Stimulated activated CD4-positive, alpha-beta T cell treated with anti-CD3 and anti-CD28 coated beads, Interleukin-12 subunit alpha, Interleukin-12 subunit beta, amount 100 ng/mL, for 4 hours (primary cell): ENCODE results near the gene ADGRG1.
"Not testable (repeated sequence)": the region's sequence is repeated elsewhere in the genome, so short reads cannot be mapped to it uniquely, and the experiment has no call there.

ENCODE experiments used
- DNase-seq: peaks from one replicate; pipeline ENCODE4 v3.0.0-alpha.2; 2020

ADGRG1 gene

DNA sequence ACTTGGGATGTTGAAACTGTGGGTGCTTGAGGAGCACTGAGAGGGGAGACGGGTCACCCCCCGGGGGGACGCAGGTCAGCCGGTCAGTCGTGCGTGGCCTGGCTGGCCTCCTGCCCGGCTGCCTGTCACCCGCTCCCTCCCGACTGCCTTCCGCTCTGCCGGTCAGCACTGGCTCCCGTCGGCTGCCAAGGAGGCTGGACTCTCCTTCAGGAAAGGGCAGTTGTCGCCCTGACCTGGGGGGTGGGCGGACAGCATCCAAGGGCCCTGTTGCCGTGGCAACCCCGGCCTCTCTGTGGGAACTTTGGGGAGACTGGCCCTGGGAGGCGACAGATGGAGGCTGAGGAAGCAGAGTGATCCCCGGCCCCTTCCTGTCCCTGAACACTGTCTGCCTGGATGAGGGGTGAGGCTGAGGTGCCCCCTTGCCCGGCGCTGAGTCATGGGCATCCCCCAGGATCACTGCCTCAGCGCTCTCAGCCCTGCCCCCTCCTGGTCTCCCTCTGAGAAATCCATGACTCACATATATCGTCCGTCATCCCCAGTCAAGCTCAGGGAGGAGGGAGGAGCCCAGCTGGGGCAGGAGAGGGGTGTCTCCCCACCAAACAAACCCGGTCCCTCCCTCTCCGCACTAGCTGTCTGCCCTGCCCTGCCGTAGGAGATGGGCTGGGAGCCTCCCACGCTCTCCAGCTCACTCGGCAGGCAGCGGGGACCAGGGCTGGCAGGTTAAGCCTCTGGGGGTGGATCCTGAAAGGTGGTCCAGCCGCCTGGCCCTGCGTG, at the start of gene ADGRG1:
TSS of gene ADGRG1 (plus strand) at position 623 of the 774 bp plus-strand sequence. CDS start 21,658 bp downstream, outside the sequence.
- peak; percentile 32 for DNase-seq

DNA sequence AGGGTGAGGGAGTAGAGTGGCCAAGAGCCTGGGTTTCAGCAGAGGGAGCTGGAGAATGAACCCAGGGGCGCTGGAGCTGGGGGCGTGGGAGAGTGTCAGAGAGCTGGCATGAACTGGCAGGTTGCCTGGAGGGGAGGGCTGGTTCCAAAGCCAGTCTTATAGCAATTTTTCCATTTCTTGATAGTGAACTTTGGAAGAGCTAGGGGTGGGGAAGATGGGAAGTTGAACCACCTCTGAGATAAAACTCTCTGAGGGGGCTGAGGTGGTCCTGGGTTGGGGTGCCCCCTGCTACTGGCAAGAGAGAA, 49.1 kb upstream of the ADGRG1 start:
- DNase-seq, result no peak

- no peak for DNase-seq
These were observed 43.3 kb upstream of the ADGRG1 start for GRCh38 chr16:57585051-57585687.

DNA sequence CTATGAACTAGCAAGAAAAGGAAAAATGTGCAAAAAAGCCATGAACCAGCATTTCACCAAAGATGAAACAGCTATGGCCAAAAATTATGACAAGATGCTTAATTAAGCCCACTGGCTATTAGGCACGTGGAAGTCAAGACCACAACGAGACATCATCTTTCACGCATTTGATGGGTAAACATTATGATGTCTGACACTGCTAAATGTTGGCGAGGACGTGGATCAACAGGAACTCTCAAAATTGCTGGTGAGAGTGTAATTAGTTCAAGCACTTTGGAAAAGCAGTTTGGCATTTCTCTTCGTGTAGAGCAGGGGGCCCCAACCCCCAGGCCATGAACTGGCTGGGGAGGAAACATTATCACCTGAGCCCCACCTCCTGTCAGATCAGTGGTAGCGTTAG, 39.6 kb upstream of the ADGRG1 start:
- no peak for DNase-seq

- DNase-seq, result no peak
These were observed 39.1 kb upstream of the ADGRG1 start for GRCh38 chr16:57589374-57589773.

DNA sequence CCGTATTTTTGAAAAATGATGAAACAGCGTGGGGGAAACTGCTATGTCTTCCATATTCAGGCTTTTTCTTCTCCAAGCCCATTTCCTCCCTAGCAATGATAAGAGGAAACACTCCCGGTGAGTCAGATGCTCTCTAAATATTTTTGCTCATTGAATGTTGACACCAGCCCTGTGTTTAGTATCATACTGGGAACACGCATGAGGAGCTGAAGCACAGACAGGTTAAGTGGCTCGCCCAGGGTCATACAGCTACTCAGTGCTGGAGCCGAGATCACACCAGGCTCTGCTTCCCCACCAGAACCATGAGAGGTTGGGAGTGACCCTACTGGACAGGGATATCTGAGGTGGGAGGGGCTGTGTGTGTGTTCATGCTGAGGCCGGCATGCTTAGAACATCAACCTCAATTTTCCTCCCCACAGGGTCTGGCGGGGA, 37.8 kb upstream of the ADGRG1 start:
- DNase-seq, result no peak

GRCh38 chr16:57591086-57591869, 37.2 kb upstream of the ADGRG1 start:
- peak; percentile 52 for DNase-seq

DNA sequence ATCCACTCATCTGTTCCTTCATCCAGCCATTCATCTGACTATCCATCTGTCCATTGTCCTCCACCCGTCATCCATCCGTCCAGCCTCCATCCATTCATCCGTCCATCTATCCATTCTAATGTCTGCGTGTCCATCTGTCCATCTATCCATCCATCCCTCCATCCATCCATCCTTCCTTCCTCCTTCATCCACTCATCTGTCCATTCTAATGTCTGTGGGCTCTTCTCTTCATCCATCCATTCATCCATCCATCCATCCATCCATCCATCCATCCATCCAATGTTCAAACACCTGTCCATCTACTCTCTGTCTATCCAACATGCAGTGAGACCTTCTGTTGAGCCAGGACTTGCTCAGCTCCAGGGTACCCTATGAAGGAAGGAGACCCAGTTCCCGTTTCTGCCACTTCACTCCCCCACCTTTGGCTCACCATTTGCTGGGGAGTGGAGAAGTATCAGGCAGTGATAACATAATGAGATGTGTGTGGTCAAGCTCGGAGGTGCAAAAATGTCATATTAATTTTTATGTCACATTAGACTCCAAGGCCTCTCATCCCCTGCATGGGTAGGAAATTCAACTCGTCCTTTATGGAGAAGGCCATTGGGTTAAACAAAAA, 36.5 kb upstream of the ADGRG1 start:
- no peak for DNase-seq

DNA sequence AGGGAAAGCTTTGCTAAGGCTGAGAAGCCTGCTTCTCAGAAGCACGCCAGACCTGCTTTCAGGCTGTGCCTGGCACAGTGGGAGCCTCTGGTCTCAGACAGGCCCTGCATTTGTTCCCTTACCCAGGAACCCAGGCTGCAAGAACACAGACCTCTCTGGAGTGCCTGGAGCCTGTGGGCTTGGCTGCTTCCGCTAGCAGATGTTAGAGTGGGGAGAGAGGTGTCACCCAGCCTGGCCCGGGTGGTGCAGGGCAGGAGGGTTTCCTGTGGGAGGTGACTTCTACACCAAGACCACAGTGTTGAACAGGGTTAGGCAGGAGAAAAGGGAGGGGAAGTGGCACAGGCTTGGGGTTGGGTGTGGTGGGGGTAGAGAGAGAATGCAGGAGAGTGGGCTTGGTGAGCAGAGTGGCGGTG, 35.8 kb upstream of the ADGRG1 start:
- DNase-seq, result peak; percentile 38

- no peak for DNase-seq
These were observed 35.4 kb upstream of the ADGRG1 start for GRCh38 chr16:57593021-57593420.

- DNase-seq, result no peak
These were observed 34.4 kb upstream of the ADGRG1 start for GRCh38 chr16:57593990-57594389.

- DNase-seq, result no peak
These were observed 33.8 kb upstream of the ADGRG1 start for GRCh38 chr16:57594531-57595031.

DNA sequence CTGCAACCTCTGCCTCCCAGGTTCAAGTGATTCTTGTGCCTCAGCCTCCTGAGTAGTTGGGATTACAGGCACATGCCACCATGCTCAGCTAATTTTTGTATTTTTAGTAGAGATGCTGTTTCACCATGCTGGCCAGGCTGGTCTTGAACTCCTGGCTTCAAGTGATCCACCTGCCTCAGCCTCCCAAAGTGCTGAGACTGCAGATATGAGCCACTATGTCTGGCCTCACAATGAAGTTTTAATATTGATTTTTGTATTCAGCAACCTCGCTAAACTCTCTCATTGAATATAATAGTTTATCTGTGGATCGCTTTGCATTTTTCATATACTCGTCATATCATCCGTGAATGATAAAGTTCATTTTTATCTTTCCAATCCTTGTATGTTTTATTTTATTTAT, 32.2 kb upstream of the ADGRG1 start:
- not testable (repeated sequence) for DNase-seq

- DNase-seq, result no peak
These were observed 30.0 kb upstream of the ADGRG1 start for GRCh38 chr16:57598437-57598836.

- DNase-seq, result peak; percentile 37
These were observed 28.2 kb upstream of the ADGRG1 start for GRCh38 chr16:57600048-57600835.

DNA sequence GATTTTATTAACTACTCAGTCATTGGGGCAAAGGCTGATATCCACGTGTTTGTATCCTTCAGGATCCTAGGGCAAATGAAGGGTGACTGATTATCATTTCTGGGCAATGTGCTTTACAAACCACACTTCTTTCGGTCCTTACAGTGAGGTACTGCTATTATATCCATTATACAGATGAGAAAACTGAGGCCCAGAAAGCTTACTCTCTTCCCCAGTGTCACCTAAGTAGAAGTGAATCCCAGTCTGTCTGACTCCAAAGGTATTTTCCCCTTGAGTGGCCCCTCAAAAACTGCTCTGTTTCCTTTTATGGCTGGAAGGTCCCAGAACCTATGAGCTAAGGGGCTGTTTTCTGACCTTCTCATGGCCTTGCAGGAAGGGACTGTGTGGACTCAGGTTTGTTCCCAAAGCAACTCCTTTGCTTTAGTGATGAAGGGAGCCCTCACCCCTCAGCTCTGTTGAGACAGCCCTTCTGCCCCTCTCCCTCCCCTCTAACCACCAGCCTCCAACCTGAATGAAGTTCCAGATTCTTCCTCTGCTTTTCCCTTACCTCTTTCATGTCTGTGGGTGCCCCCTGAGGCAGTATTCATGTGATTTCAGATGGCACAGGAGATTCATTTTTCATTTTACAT, 27.4 kb upstream of the ADGRG1 start:
- no peak for DNase-seq

DNA sequence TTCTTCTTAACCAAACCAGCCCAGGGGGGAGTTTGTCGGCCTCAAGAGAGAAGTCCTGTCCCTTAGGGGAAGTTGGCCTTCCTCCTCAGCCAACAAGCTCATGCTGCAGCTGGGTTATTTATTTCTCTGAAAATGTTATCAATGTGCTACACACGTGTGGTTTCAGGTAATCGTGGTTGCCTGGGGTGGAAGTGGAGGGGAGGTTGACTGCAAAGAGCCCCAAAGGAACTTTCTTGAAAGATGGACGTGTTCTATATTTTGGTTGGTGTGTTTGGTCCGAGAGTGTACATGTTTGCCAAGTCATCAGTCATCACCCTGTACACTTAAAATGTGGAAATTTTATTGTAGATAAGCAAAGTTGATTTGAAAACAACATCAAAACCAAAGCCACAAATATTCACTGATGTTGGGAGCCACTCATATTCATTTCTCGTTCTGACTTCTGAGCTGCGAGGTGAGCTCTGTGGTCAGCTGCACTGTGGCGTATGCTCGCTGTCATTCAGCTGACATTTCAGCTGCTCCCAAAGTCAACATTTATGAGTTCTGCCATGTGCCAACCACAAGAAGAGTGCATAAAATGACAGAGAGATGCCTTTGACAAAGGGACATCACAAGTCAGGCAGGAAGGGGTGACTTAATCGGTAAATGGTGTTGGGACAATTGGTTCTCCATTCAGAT, 26.5 kb upstream of the ADGRG1 start:
- DNase-seq, result no peak

GRCh38 chr16:57603115-57604024, 25.1 kb upstream of the ADGRG1 start:
- DNase-seq, result no peak

- no peak for DNase-seq
These were observed 24.3 kb upstream of the ADGRG1 start for GRCh38 chr16:57604177-57604576.
